C4-2B (cell line): ENCODE data around the gene AJUBA.

ENCODE experiments used
- ZFX ChIP-seq: fragments of 450-650 bp; IDR thresholded peaks from 2 replicates; pipeline ENCODE4 v1.6.1; 2017
- TF ChIP-seq, protein P1 (sequence below): fragments of 450-650 bp; conservative IDR thresholded peaks from 2 replicates; pipeline ENCODE4 v1.5.1; 2017; ENCODE audit warnings: mild to moderate bottlenecking

DNA sequence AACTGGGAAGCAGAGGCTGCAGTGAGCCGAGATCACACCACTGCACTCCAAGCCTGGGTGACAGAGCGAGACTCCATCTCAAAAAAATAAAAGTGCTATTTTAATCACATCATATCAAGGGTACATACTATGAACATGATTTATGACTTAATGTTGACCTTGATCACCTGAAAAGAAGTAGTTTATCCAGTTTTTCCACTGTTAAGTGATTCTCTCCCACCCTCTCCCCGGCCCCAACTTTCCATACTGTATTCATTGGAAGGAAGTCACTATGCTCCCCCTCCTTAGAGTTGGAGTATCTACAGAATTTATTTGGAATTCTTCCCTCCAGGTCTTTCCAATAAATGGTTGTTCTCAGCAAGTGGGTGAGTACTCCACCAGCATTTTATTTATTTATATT lies 50.2 kb downstream of the AJUBA start:
- TF ChIP-seq, protein P1, sequence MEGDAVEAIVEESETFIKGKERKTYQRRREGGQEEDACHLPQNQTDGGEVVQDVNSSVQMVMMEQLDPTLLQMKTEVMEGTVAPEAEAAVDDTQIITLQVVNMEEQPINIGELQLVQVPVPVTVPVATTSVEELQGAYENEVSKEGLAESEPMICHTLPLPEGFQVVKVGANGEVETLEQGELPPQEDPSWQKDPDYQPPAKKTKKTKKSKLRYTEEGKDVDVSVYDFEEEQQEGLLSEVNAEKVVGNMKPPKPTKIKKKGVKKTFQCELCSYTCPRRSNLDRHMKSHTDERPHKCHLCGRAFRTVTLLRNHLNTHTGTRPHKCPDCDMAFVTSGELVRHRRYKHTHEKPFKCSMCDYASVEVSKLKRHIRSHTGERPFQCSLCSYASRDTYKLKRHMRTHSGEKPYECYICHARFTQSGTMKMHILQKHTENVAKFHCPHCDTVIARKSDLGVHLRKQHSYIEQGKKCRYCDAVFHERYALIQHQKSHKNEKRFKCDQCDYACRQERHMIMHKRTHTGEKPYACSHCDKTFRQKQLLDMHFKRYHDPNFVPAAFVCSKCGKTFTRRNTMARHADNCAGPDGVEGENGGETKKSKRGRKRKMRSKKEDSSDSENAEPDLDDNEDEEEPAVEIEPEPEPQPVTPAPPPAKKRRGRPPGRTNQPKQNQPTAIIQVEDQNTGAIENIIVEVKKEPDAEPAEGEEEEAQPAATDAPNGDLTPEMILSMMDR: no peak
- TF ChIP-seq ZFX: no peak
